GM12878 (cell line): ENCODE results near the gene SHLD1. TPM values are rescaled to one million over a fixed set of nuclear protein-coding genes. Genes with fewer than 3 reads are reported as not detected.

Experiments
- ATAC-seq: fragments of 200-7000 bp; cut with Tn5 transposase; 3 replicates; pipeline ENCODE4 v1.9.1; 2020; ENCODE audit warnings: mild to moderate bottlenecking, moderate library complexity
- BruUV-seq: library from RNA; stranded (reverse); fragments of 400-500 nt; replicated peaks from 2 replicates; lab custom pipeline; 2021; lab: Mats Ljungman, UMichigan
- CTCF ChIA-PET: fragments of 300-600 bp; sonication (Branson Sonifier 250); formaldehyde crosslinking; extraction: SDS; loops from one replicate; lab custom pipeline; 2021; ENCODE audit warnings: inconsistent platforms; lab: Yijun Ruan, JAX
- POLR2A ChIA-PET: fragments of 350-600 bp; formaldehyde crosslinking; extraction: SDS; loops from one replicate; lab custom pipeline; 2021; ENCODE audit warnings: inconsistent platforms; lab: Charles Lee
- RAD21 ChIA-PET: fragments of 300-600 bp; sonication (Branson Sonifier 250); formaldehyde crosslinking; loops from one replicate; lab custom pipeline; 2023; ENCODE audit warnings: antibody characterized with exemption; ENCODE audit not compliant: unreplicated experiment; lab: Charles Lee
- SMC1A ChIA-PET: fragments of 300-600 bp; sonication (Branson Sonifier 250); formaldehyde crosslinking; loops from one replicate; lab custom pipeline; 2023; ENCODE audit not compliant: unreplicated experiment, uncharacterized antibody; lab: Charles Lee
- DNase-seq: peaks from one replicate; pipeline ENCODE4 v3.0.0-alpha.2; 2011; ENCODE audit warnings: low read depth, low spot score
- FAIRE-seq: peaks from 3 replicates; lab custom pipeline; 2011; peaks lifted over from hg19 to GRCh38; lab: Jason Lieb, UNC
- H2AFZ ChIP-seq: 2 replicates; pipeline ENCODE4 v1.6.0; 2011; ENCODE audit warnings: low read depth, low read length, control low read depth; ENCODE audit not compliant: control insufficient read depth
- H3K27ac ChIP-seq: 2 replicates; pipeline ENCODE4 v1.5.1; 2011; ENCODE audit warnings: control low read depth; ENCODE audit not compliant: control insufficient read depth, insufficient read depth
- H3K27me3 ChIP-seq, 2 experiments: replicated peaks in 1 of 2; 2 replicates each; pipeline versions ENCODE4 v1.6.0 to v1.6.1; 2011; ENCODE audit warnings: low read length in 1 of 2; ENCODE audit not compliant: control insufficient read depth in 2 of 2, insufficient read depth in 2 of 2
- H3K36me3 ChIP-seq, 2 experiments: 2 replicates each; pipeline ENCODE4 v1.5.1; 2011; ENCODE audit warnings: low read length in 1 of 2; ENCODE audit not compliant: control insufficient read depth in 2 of 2, insufficient read depth in 2 of 2
- H3K4me1 ChIP-seq: 2 replicates; pipeline ENCODE4 v1.6.1; 2011; ENCODE audit warnings: mild to moderate bottlenecking, low read length, moderate library complexity, mixed read lengths; ENCODE audit not compliant: control insufficient read depth, insufficient read depth
- H3K4me2 ChIP-seq: 2 replicates; pipeline ENCODE4 v1.6.0; 2011; ENCODE audit warnings: control low read depth; ENCODE audit not compliant: control insufficient read depth, insufficient read depth
- H3K4me3 ChIP-seq: fragments of 200-600 bp; sonication (generic); 2 replicates; pipeline ENCODE4 v1.5.1; 2016
- H3K79me2 ChIP-seq: 2 replicates; pipeline ENCODE4 v1.6.0; 2011; ENCODE audit warnings: low read length; ENCODE audit not compliant: control insufficient read depth, insufficient read depth
- H3K9ac ChIP-seq: 2 replicates; pipeline ENCODE4 v1.8.0; 2011; ENCODE audit warnings: low read length, control low read depth, mixed read lengths; ENCODE audit not compliant: control insufficient read depth, insufficient read depth
- H3K9me3 ChIP-seq: replicated peaks from 3 replicates; pipeline ENCODE4 v1.5.1; 2011; ENCODE audit warnings: mild to moderate bottlenecking, low read length; ENCODE audit not compliant: control insufficient read depth, insufficient read depth
- H4K20me1 ChIP-seq: 2 replicates; pipeline ENCODE4 v1.6.0; 2011; ENCODE audit not compliant: control insufficient read depth, insufficient read depth
- CBX3 ChIP-seq: fragments of 200-600 bp; sonication (generic); IDR thresholded peaks from 2 replicates; pipeline ENCODE4 v1.6.1; 2016; ENCODE audit warnings: low read depth, borderline replicate concordance
- FOXM1 ChIP-seq: IDR thresholded peaks from 2 replicates; pipeline ENCODE4 v1.6.1; 2012; ENCODE audit warnings: low read depth, mild to moderate bottlenecking, inconsistent platforms, low read length, moderate library complexity
- MYC ChIP-seq: IDR thresholded peaks from 2 replicates; pipeline ENCODE4 v1.6.1; 2011; ENCODE audit warnings: mild to moderate bottlenecking, low read length, moderate library complexity, inconsistent platforms; ENCODE audit not compliant: insufficient read depth, insufficient replicate concordance, insufficient read length, severe bottlenecking
- NR2C1 ChIP-seq: fragments of 450-650 bp; IDR thresholded peaks from 2 replicates; pipeline ENCODE4 v1.6.1; 2017; ENCODE audit warnings: antibody characterized with exemption, mild to moderate bottlenecking, moderate library complexity
- NR2C2 ChIP-seq: IDR thresholded peaks from 2 replicates; pipeline ENCODE4 v1.6.1; 2011; ENCODE audit warnings: borderline replicate concordance, low read depth; ENCODE audit not compliant: control insufficient read depth, insufficient read length
- POLR2AphosphoS5 ChIP-seq: IDR thresholded peaks from 2 replicates; pipeline ENCODE4 v1.6.1; 2011; ENCODE audit warnings: mild to moderate bottlenecking, low read length, inconsistent platforms
- SIN3A ChIP-seq: IDR thresholded peaks from 2 replicates; pipeline ENCODE4 v1.6.1; 2012; ENCODE audit warnings: low read depth, low read length, improper control_type of control experiment
- SMAD1 ChIP-seq: fragments of 450-650 bp; IDR thresholded peaks from 2 replicates; pipeline ENCODE4 v1.6.1; 2018; ENCODE audit warnings: mild to moderate bottlenecking, low read depth; ENCODE audit not compliant: partially characterized antibody
- SMARCA5 ChIP-seq: fragments of 450-650 bp; IDR thresholded peaks from 2 replicates; pipeline ENCODE4 v1.6.1; 2017; ENCODE audit warnings: mild to moderate bottlenecking
- WGBS: methylation state at CpG from one replicate; pipeline ENCODE4 v1.1.6; 2016; ENCODE audit warnings: low lambda C conversion rate; ENCODE audit not compliant: insufficient replicate concordance, insufficient coverage; ENCODE audit errors: missing lambda C conversion rate; 5-methylcytosine and 5-hydroxymethylcytosine counted together
- in situ Hi-C: fragments of 300-500 bp; cut with MboI; formaldehyde crosslinking; loops from 9 replicates; pipeline ENCODE4 v1.14.3; 2018; ENCODE audit warnings: mixed read lengths
- intact Hi-C: fragments of 100-400 bp; cut with micrococcal nuclease; formaldehyde crosslinking; loops from one replicate; pipeline ENCODE4 v1.14.2; 2022; ENCODE audit not compliant: unreplicated experiment
- polyA plus RNA-seq, 11 experiments: library from polyadenylated mRNA; depleted of rRNA in 4 of 11; unstranded in 6 of 11; stranded (reverse) in 5 of 11; fragments of >200 nt; fragmentation: Nextera tagmentation in 4 of 11; fragmentation: Illumina TruSeq in 1 of 11; extraction: Ambion mirVana in 4 of 11; extraction: Trizol in 1 of 11; gene quantifications; 1 replicate in 1 of 11; 2 replicates in 10 of 11; pipeline versions ENCODE4 v1.2.1 to v1.2.3, GENCODE V29; 2011 to 2016; ENCODE audit warnings: inconsistent platforms in 2 of 11, missing spikeins in 2 of 11, low read depth in 1 of 11
- total RNA-seq, 4 experiments: library from RNA; depleted of rRNA in 3 of 4; stranded (reverse); fragments of >200 nt in 3 of 4; fragmentation: Illumina TruSeq in 1 of 4; extraction: Trizol in 1 of 4; gene quantifications; 2 replicates each; pipeline versions ENCODE4 v1.2.1 to v1.2.3, GENCODE V29; 2013 to 2021

Gene SHLD1
- total and polyA plus RNA-seq, 10 of the 15 experiments (the other 5 are each of a cell fraction or from before 2014, with no cell fraction given) = 10.8 to 70.9 (median 25.4) TPM

GRCh38 chr20:5827861-5828260, 77.7 kb downstream of the SHLD1 start:
- WGBS = 100% methylated on average over 1 of the region's 1 CpG
- RAD21 ChIA-PET = interaction anchor here (1.2 kb wide), 1 partner anchor 9 kb away, joined by 3 read pairs; no protein-coding TSS in a partner anchor
- TF ChIP-seq POLR2AphosphoS5 (no peak), FOXM1 (no peak), SIN3A (no peak), CBX3 (no peak), NR2C1 (no peak), MYC (no peak), SMARCA5 (no peak), SMAD1 (no peak), NR2C2 (no peak)
- ATAC-seq (no peak), FAIRE-seq (no peak), DNase-seq (no peak)
- H3K27me3 ChIP-seq = no peaks in the 10 kb centered on the region
- in situ Hi-C loops = no loop called here
- no peak overlapping the region for H3K4me3 ChIP-seq
- H3K27ac ChIP-seq = no peak overlapping the region
- no peak overlapping the region for H3K4me2 ChIP-seq
- H3K4me1 ChIP-seq = no peaks in the 10 kb centered on the region
- no peaks in the 10 kb centered on the region for H3K9me3 ChIP-seq
- H3K9ac ChIP-seq = no peak overlapping the region
- H3K36me3 ChIP-seq = peaks cover 0 to 3% of the 10 kb centered on the region in 2 experiments; a peak in 1 of 4 replicates
- SMC1A ChIA-PET = interaction anchor here (0.9 kb wide), 1 partner anchor 14 kb away, joined by 3 read pairs; no protein-coding TSS in a partner anchor
- POLR2A ChIA-PET = no interaction called here
- no peaks in the 10 kb centered on the region for H3K79me2 ChIP-seq
- H4K20me1 ChIP-seq = no peaks in the 10 kb centered on the region
- BruUV-seq = no TSS peak
- intact Hi-C loops = no loop called here
- CTCF ChIA-PET = interaction anchor here (0.6 kb wide), 1 partner anchor 39 kb away, joined by 3 read pairs; no protein-coding TSS in a partner anchor
- no peak overlapping the region for H2AFZ ChIP-seq
